CD4-positive, CD25-positive, alpha-beta regulatory T cell (primary cell): ENCODE measurements around the gene CKS2. TPM values are rescaled to one million over a fixed set of nuclear protein-coding genes. Genes with fewer than 3 reads are reported as not detected.
"Not testable (repeated sequence)": the region's sequence is repeated elsewhere in the genome, so short reads cannot be mapped to it uniquely, and the experiment has no call there.

Experiments
- ATAC-seq, 2 donors: fragments of 150-1000 bp; cut with Tn5 transposase; one replicate each; pipeline ENCODE4 v1.10.0; 2021; ENCODE audit warnings: low read depth in 2 of 2, moderate number of reproducible peaks in 2 of 2, moderate library complexity in 1 of 2
- DNase-seq, 3 donors: peaks; one replicate each; pipeline versions ENCODE4 v3.0.0 to v3.0.0-alpha.2; 2012 to 2022; ENCODE audit warnings: mixed read lengths in 1 of 3
- H3K27ac ChIP-seq: one replicate; pipeline ENCODE4 v1.7.0; 2013; ENCODE audit warnings: mild to moderate bottlenecking, low read length; ENCODE audit not compliant: insufficient read depth, poor library complexity, severe bottlenecking
- H3K27me3 ChIP-seq: one replicate; pipeline ENCODE4 v1.7.0; 2013; ENCODE audit warnings: low read length; ENCODE audit not compliant: control insufficient read depth, insufficient read depth
- H3K36me3 ChIP-seq: one replicate; pipeline ENCODE4 v1.7.0; 2013; ENCODE audit warnings: mild to moderate bottlenecking, low read length, moderate library complexity; ENCODE audit not compliant: control insufficient read depth, insufficient read depth
- H3K4me1 ChIP-seq: 2 replicates; pipeline ENCODE4 v1.7.0; 2013; ENCODE audit warnings: mild to moderate bottlenecking, low read length; ENCODE audit not compliant: insufficient read depth, control insufficient read depth, poor library complexity, severe bottlenecking
- H3K4me3 ChIP-seq: one replicate; pipeline ENCODE4 v1.7.0; 2013; ENCODE audit warnings: low read depth, mild to moderate bottlenecking, low read length, moderate library complexity
- H3K9me3 ChIP-seq, 2 experiments: 1 replicate in 1 of 2; 2 replicates in 1 of 2; pipeline ENCODE4 v1.7.0; 2013; ENCODE audit warnings: low read length in 2 of 2, mild to moderate bottlenecking in 1 of 2, moderate library complexity in 1 of 2; ENCODE audit not compliant: control insufficient read depth in 2 of 2
- H3K27ac Mint-ChIP-seq, 3 donors: one replicate each; pipeline ENCODE4 v1.8.0; 2020 to 2022; ENCODE audit warnings: mild to moderate bottlenecking in 3 of 3, mixed read lengths in 3 of 3, moderate library complexity in 2 of 3
- H3K27me3 Mint-ChIP-seq: one replicate; pipeline ENCODE4 v1.8.0; 2022; ENCODE audit warnings: mild to moderate bottlenecking, mixed read lengths
- H3K36me3 Mint-ChIP-seq: one replicate; pipeline ENCODE4 v1.8.0; 2020; ENCODE audit warnings: mixed read lengths
- H3K4me1 Mint-ChIP-seq, 4 donors: one replicate each; pipeline ENCODE4 v1.8.0; 2020 to 2022; ENCODE audit warnings: mixed read lengths in 4 of 4, mild to moderate bottlenecking in 1 of 4
- H3K4me3 Mint-ChIP-seq, 4 donors: one replicate each; pipeline ENCODE4 v1.8.0; 2020 to 2022; ENCODE audit warnings: mild to moderate bottlenecking in 4 of 4, mixed read lengths in 4 of 4, moderate library complexity in 3 of 4
- H3K9me3 Mint-ChIP-seq, 7 donors: one replicate each; pipeline ENCODE4 v1.8.0; 2020 to 2022; ENCODE audit warnings: mixed read lengths in 7 of 7, mild to moderate bottlenecking in 3 of 7, moderate library complexity in 2 of 7
- polyA plus RNA-seq, 4 donors: library from polyadenylated mRNA; unstranded; fragments of 300-500 nt; fragmentation: Illumina TruSeq; gene quantifications; one replicate each; pipeline ENCODE4 v1.2.3, GENCODE V29; 2021
- total RNA-seq: library from RNA; stranded (reverse); gene quantifications from one replicate; pipeline ENCODE4 v1.2.3, GENCODE V29; 2022

Gene CKS2
- total and polyA plus RNA-seq, 5 donors from 2014 or later: 28.6 to 53.0 (median 43.6) TPM

DNA sequence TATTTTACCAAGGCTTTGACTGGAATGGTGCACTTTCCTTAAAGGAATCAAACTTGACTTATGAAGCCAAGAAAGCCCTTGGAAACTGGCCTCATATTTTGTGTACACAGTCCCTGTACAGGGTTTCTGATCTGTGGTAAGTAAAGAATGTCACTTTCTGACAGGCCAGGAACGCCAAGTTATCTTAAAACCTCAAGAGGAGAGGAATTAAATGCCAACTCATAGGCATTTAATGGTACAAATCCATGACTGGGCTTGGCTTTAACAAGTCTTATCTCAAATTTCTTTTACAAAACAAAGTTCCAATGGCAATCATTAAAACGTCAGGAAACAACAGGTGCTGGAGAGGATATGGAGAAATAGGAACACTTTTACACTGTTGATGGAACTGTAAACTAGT is 9.0 kb upstream of the CKS2 start:
- ATAC-seq, H3K27ac Mint-ChIP-seq, H3K36me3 Mint-ChIP-seq, H3K27me3 Mint-ChIP-seq, H3K4me3 ChIP-seq, H3K4me1 ChIP-seq, H3K27ac ChIP-seq, H3K9me3 ChIP-seq, H3K4me3 Mint-ChIP-seq, DNase-seq, H3K4me1 Mint-ChIP-seq, H3K27me3 ChIP-seq, H3K9me3 Mint-ChIP-seq, H3K36me3 ChIP-seq: not testable (repeated sequence)

GRCh38 chr9:89304020-89304833 is 6.8 kb upstream of the CKS2 start:
- Mint-ChIP-seq H3K27ac (no peak overlapping the region), H3K27me3 (peaks cover 5% of the 10 kb centered on the region), H3K4me1 (peaks cover 0 to 5% (median 2%) of the 10 kb centered on the region in 4 donors), H3K36me3 (no peaks in the 10 kb centered on the region), H3K9me3 (no peaks in the 10 kb centered on the region), H3K4me3 (peak overlapping the region in 1 of 4 donors; percentile 8)
- no peak for DNase-seq
- H3K27ac ChIP-seq: no peak overlapping the region
- H3K4me1 ChIP-seq: no peaks in the 10 kb centered on the region
- H3K9me3 ChIP-seq: no peaks in the 10 kb centered on the region
- H3K27me3 ChIP-seq: no peaks in the 10 kb centered on the region
- no peaks in the 10 kb centered on the region for H3K36me3 ChIP-seq
- no peak overlapping the region for H3K4me3 ChIP-seq
- no peak for ATAC-seq

GRCh38 chr9:89304834-89305188 is 6.2 kb upstream of the CKS2 start:
- H3K27ac ChIP-seq: no peak overlapping the region
- no peaks in the 10 kb centered on the region for H3K9me3 ChIP-seq
- no peak for ATAC-seq
- Mint-ChIP-seq H3K4me1 (peaks cover 2 to 10% (median 4%) of the 10 kb centered on the region in 4 donors), H3K9me3 (no peaks in the 10 kb centered on the region), H3K36me3 (no peaks in the 10 kb centered on the region), H3K27me3 (peaks cover 4% of the 10 kb centered on the region), H3K4me3 (no peak overlapping the region), H3K27ac (no peak overlapping the region)
- peaks cover 5% of the 10 kb centered on the region for H3K4me1 ChIP-seq
- H3K36me3 ChIP-seq: no peaks in the 10 kb centered on the region
- no peaks in the 10 kb centered on the region for H3K27me3 ChIP-seq
- H3K4me3 ChIP-seq: no peak overlapping the region
- no peak for DNase-seq

DNA sequence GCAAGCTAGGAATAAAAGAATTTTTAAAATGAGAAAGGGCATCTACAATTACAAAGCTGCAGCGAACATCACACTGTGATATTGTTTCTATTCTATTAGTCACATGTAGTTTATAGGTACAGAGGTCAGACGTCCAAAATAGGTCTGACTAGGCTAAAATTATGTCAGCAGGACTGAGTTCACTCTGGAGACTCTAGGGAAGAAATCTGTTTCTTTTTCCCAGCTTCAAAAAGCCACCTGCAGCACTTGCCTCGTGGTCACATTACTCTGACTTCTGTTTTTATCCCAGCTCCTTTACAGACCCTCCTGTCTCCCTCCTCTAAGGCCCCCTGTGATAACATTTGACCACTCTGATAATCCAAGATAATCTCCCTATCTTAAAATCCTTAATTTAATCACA is 5.1 kb upstream of the CKS2 start:
- Histone ChIP-seq H3K36me3 (no peaks in the 10 kb centered on the region), H3K27ac (no peak overlapping the region), H3K4me1 (peaks cover 10% of the 10 kb centered on the region), H3K9me3 (no peaks in the 10 kb centered on the region), H3K27me3 (no peaks in the 10 kb centered on the region), H3K4me3 (no peak overlapping the region)
- Mint-ChIP-seq H3K9me3 (no peaks in the 10 kb centered on the region), H3K27ac (peak overlapping the region in 1 of 3 donors; percentile 25), H3K4me3 (no peak overlapping the region), H3K4me1 (peaks cover 5 to 18% (median 11%) of the 10 kb centered on the region in 4 donors), H3K27me3 (peaks cover 4% of the 10 kb centered on the region), H3K36me3 (no peaks in the 10 kb centered on the region)
- ATAC-seq (no peak), DNase-seq (no peak)

GRCh38 chr9:89309166-89309565 is 1.8 kb upstream of the CKS2 start:
- H3K27ac ChIP-seq: peak overlapping the region; percentile 100
- H3K27me3 ChIP-seq: no peaks in the 10 kb centered on the region
- no peak for ATAC-seq
- H3K4me1 Mint-ChIP-seq: peaks cover 11 to 45% (median 26%) of the 10 kb centered on the region in 4 donors
- peaks cover 38% of the 10 kb centered on the region for H3K4me1 ChIP-seq
- H3K4me3 ChIP-seq: no peak overlapping the region
- H3K4me3 Mint-ChIP-seq: peak overlapping the region; percentile 68 to 98 (median 94)
- H3K9me3 Mint-ChIP-seq: no peaks in the 10 kb centered on the region
- no peaks in the 10 kb centered on the region for H3K36me3 Mint-ChIP-seq
- no peak for DNase-seq
- no peaks in the 10 kb centered on the region for H3K36me3 ChIP-seq
- no peaks in the 10 kb centered on the region for H3K9me3 ChIP-seq
- peak overlapping the region; percentile 99 to 100 (median 100) for H3K27ac Mint-ChIP-seq
- H3K27me3 Mint-ChIP-seq: peaks cover 7% of the 10 kb centered on the region

- no peaks in the 10 kb centered on the region for H3K36me3 ChIP-seq
- peak overlapping the region; percentile 82 for H3K4me3 ChIP-seq
- Mint-ChIP-seq H3K9me3 (no peaks in the 10 kb centered on the region), H3K27ac (peak overlapping the region; percentile 99 to 100 (median 100)), H3K4me1 (peaks cover 11 to 51% (median 30%) of the 10 kb centered on the region in 4 donors), H3K27me3 (peaks cover 7% of the 10 kb centered on the region), H3K36me3 (no peaks in the 10 kb centered on the region), H3K4me3 (peak overlapping the region; percentile 92 to 98 (median 97))
- no peaks in the 10 kb centered on the region for H3K9me3 ChIP-seq
- H3K27me3 ChIP-seq: no peaks in the 10 kb centered on the region
- peak overlapping the region; percentile 100 for H3K27ac ChIP-seq
- no peak for ATAC-seq
- peaks cover 44% of the 10 kb centered on the region for H3K4me1 ChIP-seq
- DNase-seq: peak in 1 of 3 donors; percentile 39
These were observed 1.2 kb upstream of the CKS2 start for GRCh38 chr9:89309608-89310474.

DNA sequence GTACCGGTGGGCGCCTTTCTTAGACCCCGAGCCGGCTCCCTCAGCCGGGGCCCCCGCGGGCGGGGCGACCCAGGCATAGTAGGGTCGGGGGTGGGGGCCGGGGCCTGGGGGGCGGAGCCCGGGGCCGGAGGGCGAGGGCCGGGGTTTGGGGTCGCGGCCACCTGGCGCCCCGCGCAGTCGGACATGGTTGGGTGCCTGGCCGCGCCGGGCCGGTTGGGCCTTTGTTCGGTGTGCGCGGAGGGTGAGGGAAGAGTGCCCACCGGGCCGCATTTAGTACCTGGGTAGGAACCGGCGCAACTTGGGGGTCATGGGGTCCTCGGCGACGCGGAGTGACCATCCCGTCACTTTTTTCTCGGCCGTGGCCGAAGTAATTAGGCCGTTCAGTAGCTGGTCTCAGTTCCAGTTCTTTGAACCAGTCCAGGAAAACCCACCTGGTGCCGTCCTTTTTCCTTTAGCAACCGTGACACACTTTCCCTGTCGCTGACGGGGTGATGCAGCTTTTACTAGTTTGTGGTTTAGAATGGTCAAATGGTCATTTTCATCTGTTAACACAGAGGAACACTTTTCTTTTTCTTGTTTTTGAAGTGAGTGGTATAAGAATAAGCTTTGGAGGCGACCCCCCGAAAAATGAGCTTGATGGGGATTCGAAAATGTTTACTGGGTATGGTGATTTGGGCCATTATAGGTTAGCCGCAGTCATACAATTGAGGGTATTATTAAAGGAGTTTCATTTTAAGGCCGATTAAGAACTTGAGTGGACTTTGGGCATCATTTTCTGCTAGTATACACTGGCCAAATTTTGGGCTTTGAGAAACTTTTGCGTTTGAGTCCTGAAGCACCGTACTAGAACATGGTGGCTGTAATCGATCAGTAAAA is 589 bp downstream of the CKS2 start:
- no peaks in the 10 kb centered on the region for H3K9me3 Mint-ChIP-seq
- H3K36me3 Mint-ChIP-seq: peaks cover 2% of the 10 kb centered on the region
- Histone ChIP-seq H3K4me3 (peak overlapping the region; percentile 96), H3K9me3 (no peaks in the 10 kb centered on the region), H3K4me1 (peaks cover 47% of the 10 kb centered on the region), H3K27ac (peak overlapping the region; percentile 100), H3K27me3 (no peaks in the 10 kb centered on the region), H3K36me3 (no peaks in the 10 kb centered on the region)
- peaks cover 7% of the 10 kb centered on the region for H3K27me3 Mint-ChIP-seq
- peak overlapping the region; percentile 99 to 100 (median 100) for H3K27ac Mint-ChIP-seq
- peaks cover 11 to 52% (median 31%) of the 10 kb centered on the region in 4 donors for H3K4me1 Mint-ChIP-seq
- no peak for ATAC-seq
- no peak for DNase-seq
- H3K4me3 Mint-ChIP-seq: peak overlapping the region; percentile 97 to 98 (median 97)
